HG02973 (cell line): Measurements from ENCODE around the gene CNNM4.

Experiments
- ATAC-seq: cut with Tn5 transposase; IDR thresholded peaks from one replicate; pipeline ENCODE4 v1.9.1; 2021; ENCODE audit warnings: moderate library complexity; ENCODE audit not compliant: unreplicated experiment

The CNNM4 gene

DNA sequence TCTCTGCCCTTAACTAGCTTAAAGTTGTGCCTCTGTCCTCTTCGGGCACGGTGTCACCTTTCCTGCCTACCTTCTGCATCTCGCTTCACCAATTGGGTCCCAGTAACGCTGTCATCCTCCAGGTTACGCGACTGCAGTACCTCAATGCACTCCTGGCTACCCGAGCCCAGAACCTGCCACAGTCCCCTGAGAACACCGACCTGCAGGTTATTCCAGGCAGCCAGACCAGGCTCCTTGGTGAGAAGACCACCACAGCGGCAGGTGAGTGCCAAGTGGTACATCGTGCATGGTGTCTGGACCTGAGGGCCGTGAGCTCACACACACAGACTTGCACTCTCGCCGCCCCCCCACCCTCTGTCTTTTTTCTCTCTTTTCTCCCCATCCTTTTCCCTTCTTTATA is 68.2 kb downstream of the CNNM4 start:
- ATAC-seq: no peak

GRCh38 chr2:96830044-96830562 is 69.4 kb downstream of the CNNM4 start:
- ATAC-seq: no peak

DNA sequence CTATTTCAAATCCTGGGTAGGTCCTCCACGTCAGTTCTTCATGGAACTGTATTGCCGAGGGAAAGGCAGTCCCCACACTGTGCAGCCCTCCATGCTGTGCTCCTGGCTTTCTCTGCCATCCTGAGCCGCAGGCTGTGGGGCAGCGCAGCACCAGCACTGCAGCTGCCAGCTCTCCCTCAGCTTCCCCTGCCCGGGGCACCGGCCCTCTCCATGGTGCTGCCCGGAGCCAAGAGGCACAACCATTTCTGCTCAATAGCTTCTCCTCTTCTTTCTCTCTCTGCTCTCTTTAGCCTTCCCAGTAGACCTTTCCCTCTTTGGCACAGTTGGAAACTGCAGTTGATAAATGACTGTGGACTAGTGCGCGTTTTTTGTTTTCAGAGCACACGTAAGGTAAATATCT is 71.0 kb downstream of the CNNM4 start:
- ATAC-seq: no peak

DNA sequence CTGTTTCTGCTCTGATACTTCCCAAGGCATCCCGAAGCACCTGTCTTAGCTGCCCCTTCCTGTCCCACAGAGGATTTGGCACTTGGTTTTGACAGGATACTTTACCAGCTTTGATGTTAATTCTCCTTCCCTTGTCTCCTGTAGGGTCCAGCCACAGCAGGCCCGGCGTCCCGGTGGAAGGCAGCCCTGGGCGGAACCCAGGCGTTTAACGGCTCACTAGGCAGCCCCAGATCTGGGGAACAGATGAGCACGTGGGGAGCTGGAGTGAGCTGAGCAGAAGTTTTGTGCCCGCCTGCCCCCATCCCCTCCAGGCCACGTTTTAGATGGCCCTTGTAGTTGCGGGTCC is 71.7 kb downstream of the CNNM4 start:
- ATAC-seq: no peak

- no peak for ATAC-seq
Measured at GRCh38 chr2:96832754-96833507, 72.2 kb downstream of the CNNM4 start.

GRCh38 chr2:96835830-96836229 is 75.1 kb downstream of the CNNM4 start:
- no peak for ATAC-seq

DNA sequence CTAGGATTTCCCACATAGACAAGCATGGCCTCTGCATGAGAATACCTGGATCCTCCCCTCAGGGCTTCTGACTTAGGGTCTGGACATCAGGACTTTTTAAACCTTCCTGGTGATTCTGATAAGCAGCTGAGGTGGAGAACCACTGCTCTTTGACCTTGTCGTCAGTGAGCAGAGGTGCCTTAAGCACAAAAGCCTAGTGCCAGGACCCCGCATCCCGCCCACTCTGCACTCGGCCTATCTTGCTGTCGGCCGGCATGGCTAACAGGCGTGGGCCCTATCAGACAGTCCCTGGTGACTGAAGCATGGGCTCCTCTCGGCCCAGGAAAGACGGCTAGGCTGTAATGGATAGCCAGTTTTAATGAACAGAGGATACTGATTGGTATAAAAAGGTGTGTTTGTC is 76.9 kb downstream of the CNNM4 start:
- no peak for ATAC-seq

- no peak for ATAC-seq
Measured at GRCh38 chr2:96838345-96839292, 77.9 kb downstream of the CNNM4 start.

DNA sequence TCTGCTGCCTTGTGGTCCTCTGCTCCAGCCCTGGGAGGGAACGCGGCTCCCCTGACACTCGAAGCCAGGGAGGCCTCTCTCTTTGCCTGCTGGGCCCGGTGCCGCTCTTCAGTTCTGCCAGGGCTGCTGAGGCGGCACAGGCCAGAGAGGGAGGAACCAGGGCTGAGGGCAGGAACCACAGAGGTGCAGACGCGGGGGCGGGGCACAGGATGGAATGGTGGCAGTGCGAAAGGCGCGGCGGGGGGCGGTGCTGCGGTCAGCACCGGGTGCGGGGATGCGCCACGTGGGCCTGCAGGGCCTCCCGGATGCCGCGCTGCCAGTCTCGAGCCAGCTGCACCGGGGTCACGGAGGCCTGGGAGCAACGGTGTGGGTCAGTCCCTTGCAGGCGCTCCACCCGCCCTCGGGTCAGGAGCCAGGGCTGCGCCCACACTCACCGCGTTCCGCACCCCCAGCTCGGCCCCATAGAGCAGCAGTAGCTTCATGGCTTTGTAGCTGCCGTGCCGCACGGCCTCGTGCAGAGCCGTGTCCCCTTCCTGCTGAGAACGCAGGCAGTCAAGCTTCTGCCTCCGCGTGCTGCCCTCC is 78.7 kb downstream of the CNNM4 start:
- no peak for ATAC-seq

DNA sequence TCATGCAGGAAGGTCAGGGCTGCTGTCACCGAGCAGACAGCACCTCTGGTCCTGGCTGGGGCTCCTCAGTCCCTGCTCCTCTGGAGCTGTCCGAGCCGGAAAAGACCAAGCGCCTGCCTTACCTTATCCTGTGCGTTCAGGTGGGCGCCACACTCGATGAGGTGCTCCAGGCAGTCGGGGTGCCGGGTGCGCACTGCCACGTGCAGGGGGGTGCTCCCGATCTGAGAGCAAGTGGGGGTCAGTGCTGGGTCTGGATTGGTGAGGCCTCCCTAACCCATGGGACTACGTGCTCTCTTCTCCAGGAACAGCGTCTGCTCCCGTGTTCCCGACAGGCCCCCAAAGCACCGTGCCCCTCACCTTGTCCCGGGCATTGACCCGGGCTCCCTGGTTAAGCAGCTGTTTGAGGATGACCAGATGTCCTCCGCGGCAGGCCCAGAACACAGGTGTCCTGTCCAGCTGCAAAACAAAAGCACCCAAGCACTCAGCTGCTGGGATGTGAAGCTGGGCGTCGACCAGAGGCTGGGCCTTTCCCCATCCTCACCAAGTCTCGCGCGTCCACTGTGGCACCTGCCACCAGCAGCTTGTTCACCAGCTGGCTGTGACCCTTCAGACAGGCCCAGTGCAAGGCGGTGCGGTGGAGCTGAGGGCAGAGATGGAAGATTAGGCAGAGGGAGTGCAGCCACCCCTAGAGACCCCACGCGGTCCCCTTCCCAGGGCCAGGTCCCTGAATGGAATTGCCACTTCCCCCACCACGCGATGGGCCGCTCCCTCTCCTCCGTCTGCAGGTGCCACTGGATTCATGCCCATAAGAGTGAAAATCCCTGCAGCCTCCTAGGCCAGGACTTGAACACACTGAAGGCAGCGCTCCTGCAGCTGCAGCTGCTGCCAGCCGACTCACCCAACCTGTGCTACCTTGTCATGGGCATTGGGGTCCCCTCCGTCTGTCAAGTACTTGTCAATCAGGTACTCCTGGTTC is 79.5 kb downstream of the CNNM4 start:
- no peak for ATAC-seq

- ATAC-seq: no peak
Measured at GRCh38 chr2:96841701-96842495, 81.2 kb downstream of the CNNM4 start.

DNA sequence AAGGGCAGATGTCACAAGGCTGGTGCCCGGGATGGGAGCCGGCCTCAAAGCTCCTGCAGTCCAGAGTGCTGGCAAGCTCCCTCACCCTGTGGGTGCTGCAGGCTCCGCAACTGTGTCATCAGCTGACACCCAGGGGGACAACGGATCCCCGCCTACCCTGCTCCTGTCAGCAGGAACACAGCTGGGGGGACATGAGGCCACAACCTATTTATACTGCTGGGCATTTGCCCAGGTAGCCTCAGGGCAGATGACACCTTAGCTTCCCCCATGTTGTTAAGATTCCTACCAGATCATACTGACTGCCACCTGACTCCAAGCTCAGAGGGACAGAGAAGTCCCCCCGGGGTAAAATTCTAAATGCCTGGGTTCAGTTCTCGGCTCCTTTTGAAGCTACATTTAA is 81.9 kb downstream of the CNNM4 start:
- ATAC-seq: no peak

DNA sequence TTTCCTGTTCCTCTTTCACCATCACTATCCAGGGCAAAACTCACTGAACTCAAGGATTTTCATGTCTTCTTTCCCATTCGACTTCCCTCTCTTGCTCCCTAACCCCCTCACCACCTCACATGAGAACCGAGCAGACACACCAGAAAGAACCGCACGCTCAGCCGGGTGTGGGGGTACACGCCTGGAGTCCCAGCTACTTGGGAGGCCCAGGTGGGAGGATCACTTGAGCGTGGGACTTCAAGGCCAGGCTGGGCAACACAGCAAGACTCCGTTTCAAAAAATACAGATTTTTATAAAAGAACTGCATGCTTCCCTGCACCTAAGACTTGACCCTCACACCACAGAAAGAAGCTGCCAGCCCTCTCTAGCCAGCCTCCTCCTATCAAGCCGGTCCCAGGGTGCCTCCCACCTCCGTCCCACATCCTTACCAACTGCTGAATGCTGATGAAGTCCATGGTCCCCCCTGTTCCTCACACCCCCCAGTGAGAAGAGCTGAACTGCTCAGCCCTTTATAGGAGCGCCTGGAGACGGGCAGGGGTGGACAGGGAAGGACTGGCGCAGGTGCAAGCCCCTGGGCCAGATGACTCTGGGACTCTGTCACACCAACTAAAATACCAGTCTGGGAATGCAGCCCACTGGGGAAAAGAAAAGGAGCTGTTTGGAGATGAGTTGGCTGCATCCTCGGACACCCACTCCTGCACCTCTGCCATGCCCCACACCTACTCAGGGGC is 83.0 kb downstream of the CNNM4 start, which contains the start of gene ANKRD23:
TSS of gene ANKRD23 (minus strand) at position 484 of the 731 bp plus-strand sequence. CDS start at position 455, 29 bp downstream.
- no peak for ATAC-seq

GRCh38 chr2:96844405-96844808 is 83.7 kb downstream of the CNNM4 start:
- ATAC-seq: no peak

DNA sequence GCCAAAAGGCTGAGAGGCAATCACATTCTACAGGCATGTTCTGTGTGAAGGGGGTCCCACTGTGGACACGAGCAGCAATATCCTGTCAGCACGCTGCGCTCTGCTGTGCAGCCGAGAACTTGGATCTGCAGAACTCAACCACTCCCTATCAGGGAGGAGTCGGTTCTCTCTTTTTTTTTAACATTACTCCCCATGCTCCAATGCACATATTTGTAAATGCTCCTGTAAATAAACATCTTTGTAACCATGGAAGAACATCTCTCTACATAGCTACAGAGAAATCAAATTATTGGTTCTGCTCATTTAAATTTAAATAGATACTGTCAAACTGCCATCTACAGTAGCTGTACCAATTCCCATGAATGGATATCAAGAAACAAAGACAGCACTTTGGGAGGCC is 86.1 kb downstream of the CNNM4 start:
- no peak for ATAC-seq

GRCh38 chr2:96847586-96847985 is 86.9 kb downstream of the CNNM4 start:
- ATAC-seq: no peak

- ATAC-seq: no peak
Measured at GRCh38 chr2:96848264-96848663, 87.6 kb downstream of the CNNM4 start.

DNA sequence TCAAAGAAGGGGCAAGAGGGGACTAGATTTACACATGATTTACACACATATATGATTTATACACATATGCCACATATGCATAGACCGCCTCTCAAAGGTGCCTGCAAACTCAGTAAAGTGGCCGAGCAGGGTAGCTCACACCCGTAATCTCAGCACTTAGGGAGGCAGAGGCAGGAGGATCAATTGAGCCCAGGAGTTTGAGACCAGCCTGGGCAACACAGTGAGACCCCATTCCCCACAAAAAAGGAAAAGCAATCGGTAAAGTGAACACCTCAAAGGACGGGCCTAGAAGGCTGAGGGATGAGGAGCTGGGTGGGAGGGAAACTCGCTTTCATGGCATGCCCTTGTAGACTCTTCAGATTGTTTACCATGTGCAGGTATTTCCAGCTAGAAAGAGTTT is 92.0 kb downstream of the CNNM4 start:
- ATAC-seq: no peak

- no peak for ATAC-seq
Measured at GRCh38 chr2:96853321-96853720, 92.6 kb downstream of the CNNM4 start.
